ENCODE data around the gene EPS8L1. TPM values are rescaled to one million over a fixed set of nuclear protein-coding genes. Genes with fewer than 3 reads are reported as not detected.
"Not testable (repeated sequence)": the region's sequence is repeated elsewhere in the genome, so short reads cannot be mapped to it uniquely, and the experiment has no call there.

The EPS8L1 gene
- total RNA-seq, 1 experiment from 2014 or later, result 75.8 TPM

DNA sequence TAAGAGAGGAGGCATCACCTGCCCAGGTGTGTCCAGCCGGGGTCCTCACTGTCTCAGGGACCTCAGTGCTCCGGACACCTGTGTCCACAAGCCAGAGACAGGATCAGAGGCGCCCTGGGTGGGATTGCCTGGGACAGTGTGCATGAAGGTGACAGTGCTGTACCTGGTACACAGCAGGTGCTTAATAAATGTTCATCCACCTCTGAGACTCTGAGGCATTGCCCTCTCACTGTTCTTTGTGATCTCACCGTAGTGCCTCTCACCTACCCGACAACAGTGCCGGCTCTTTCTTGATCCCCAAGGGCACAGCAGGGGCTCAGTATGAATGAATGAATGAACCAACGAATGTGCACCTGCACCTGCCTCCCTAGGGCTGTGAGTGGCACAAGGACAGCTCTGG, 21.9 kb upstream of the EPS8L1 start:
- Histone ChIP-seq H2AFZ (ENCODE audit: low read length) (no peak overlapping the region), H3K4me3 (ENCODE audit: low read length) (no peak overlapping the region), H3K79me2 (ENCODE audit: low read length) (peaks cover 13% of the 10 kb centered on the region; the same call in 1 of the 2 replicates), H3K27me3 (ENCODE audit: low read length) (no peaks in the 10 kb centered on the region), H3K27ac (ENCODE audit: low read length) (no peak overlapping the region), H3K9me2 (replicated peaks; ENCODE audit: low read length) (no peaks in the 10 kb centered on the region), H3K4me2 (ENCODE audit: low read length) (no peak overlapping the region), H3K36me3 (ENCODE audit: low read depth, low read length) (peaks cover 53% of the 10 kb centered on the region), H3F3A (ENCODE audit: low read length, unreplicated experiment) (no peaks in the 10 kb centered on the region), H3K9ac (ENCODE audit: low read length) (no peak overlapping the region), H3K9me3 (ENCODE audit: low read length) (no peaks in the 10 kb centered on the region), H4K20me1 (ENCODE audit: low read length) (no peaks in the 10 kb centered on the region; the same call in 1 of the 2 replicates), H3K4me1 (ENCODE audit: insufficient read depth, low read length) (no peaks in the 10 kb centered on the region)
- POLR2A ChIA-PET (ENCODE audit: unreplicated experiment), result no interaction called here
- ATAC-seq, result no peak
- no peak for DNase-seq
- BruUV-seq (replicated peaks), result no TSS peak
- intact Hi-C loops (cut with micrococcal nuclease), result no loop called here
- CTCF ChIA-PET, result no interaction called here
- no peak for TF ChIP-seq EZH2phosphoT487 (IDR thresholded peaks at IDR 0.05; ENCODE audit: borderline replicate concordance, low read length)
- TF ChIP-seq EZH2 (IDR thresholded peaks at IDR 0.05; ENCODE audit: low read length, unreplicated experiment), result no peak
- TF ChIP-seq, protein P1, sequence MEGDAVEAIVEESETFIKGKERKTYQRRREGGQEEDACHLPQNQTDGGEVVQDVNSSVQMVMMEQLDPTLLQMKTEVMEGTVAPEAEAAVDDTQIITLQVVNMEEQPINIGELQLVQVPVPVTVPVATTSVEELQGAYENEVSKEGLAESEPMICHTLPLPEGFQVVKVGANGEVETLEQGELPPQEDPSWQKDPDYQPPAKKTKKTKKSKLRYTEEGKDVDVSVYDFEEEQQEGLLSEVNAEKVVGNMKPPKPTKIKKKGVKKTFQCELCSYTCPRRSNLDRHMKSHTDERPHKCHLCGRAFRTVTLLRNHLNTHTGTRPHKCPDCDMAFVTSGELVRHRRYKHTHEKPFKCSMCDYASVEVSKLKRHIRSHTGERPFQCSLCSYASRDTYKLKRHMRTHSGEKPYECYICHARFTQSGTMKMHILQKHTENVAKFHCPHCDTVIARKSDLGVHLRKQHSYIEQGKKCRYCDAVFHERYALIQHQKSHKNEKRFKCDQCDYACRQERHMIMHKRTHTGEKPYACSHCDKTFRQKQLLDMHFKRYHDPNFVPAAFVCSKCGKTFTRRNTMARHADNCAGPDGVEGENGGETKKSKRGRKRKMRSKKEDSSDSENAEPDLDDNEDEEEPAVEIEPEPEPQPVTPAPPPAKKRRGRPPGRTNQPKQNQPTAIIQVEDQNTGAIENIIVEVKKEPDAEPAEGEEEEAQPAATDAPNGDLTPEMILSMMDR (conservative IDR thresholded peaks at IDR 0.05; ENCODE audit: low read depth, low read length), result no peak

DNA sequence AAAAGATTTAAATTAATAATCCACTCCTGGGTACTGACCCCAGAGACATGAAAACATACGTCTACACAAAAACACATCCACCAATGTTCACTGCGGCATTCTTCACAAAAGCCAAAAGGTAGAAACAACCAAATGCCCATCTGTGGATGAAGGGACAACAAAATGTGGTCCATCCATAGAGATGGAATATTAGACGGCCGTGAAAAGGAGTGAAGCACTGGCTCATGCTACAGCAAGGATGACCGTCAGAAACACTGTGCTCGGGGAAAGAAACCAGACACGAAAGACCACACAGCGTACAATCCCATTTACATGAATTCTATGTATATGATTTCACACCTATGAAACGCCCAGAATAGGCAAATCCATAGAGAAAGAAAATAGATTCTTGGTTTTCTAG, 18.8 kb upstream of the EPS8L1 start:
- Histone ChIP-seq H3K9ac (ENCODE audit: low read length) (no peak overlapping the region), H3K4me1 (ENCODE audit: insufficient read depth, low read length) (peaks cover 6% of the 10 kb centered on the region), H3K36me3 (ENCODE audit: low read depth, low read length) (peaks cover 50% of the 10 kb centered on the region), H3K27me3 (ENCODE audit: low read length) (no peaks in the 10 kb centered on the region), H3K79me2 (ENCODE audit: low read length) (peaks cover 32% of the 10 kb centered on the region), H2AFZ (ENCODE audit: low read length) (no peak overlapping the region), H3K4me3 (ENCODE audit: low read length) (no peak overlapping the region), H3K9me3 (ENCODE audit: low read length) (no peaks in the 10 kb centered on the region), H3K27ac (ENCODE audit: low read length) (no peak overlapping the region), H3K9me2 (replicated peaks; ENCODE audit: low read length) (no peaks in the 10 kb centered on the region), H4K20me1 (ENCODE audit: low read length) (peaks cover under 1% of the 10 kb centered on the region; the same call in 1 of the 2 replicates), H3F3A (ENCODE audit: low read length, unreplicated experiment) (no peaks in the 10 kb centered on the region), H3K4me2 (ENCODE audit: low read length) (no peak overlapping the region)
- intact Hi-C loops (cut with micrococcal nuclease), result no loop called here
- no peak for ATAC-seq
- TF ChIP-seq, protein P1 (conservative IDR thresholded peaks at IDR 0.05; ENCODE audit: low read depth, low read length), result no peak
- TF ChIP-seq EZH2 (IDR thresholded peaks at IDR 0.05; ENCODE audit: low read length, unreplicated experiment) (no peak), EZH2phosphoT487 (IDR thresholded peaks at IDR 0.05; ENCODE audit: borderline replicate concordance, low read length) (no peak)
- POLR2A ChIA-PET (ENCODE audit: unreplicated experiment), result no interaction called here
- BruUV-seq (replicated peaks), result no TSS peak
- DNase-seq, result no peak
- CTCF ChIA-PET, result no interaction called here

DNA sequence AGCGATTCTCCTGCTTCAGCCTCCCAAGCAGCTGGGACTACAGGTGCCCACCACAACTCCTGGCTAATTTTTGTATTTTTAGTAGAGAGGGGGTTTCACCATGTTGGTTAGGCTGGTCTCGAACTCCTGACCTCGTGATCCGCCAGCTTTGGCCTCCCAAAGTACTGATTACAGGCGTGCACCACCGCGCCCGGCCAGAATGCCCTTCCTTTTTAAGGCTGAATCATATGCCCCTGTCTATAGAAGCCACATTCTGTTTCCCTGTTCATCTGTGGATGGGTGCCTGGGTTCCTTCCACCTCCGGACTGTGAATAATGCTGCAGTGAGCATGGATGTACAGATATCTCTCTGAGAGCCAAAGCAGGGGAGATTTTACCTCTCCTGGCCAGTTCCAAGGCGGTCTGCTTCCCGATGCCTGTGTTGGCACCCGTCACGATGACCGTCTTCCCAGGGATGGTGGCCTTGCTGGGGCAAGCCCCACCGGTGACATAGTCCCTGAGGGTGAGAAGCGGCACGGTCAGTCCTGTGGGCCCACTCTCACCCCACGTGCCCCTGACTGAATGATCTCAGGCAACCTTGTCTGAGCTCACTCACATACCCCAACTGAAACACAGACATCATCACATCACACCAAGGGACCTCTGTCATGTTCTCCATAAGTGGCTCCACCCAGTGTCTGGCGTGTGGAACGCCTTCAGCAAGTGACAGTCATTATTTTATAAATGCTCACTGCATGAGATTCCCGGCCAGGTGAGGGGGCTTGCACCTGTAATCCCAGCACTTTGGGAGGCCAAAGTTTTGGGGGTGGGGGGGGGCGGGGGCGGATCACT, 16.7 kb upstream of the EPS8L1 start:
- no TSS peak for BruUV-seq (replicated peaks)
- H3K27me3 ChIP-seq (ENCODE audit: low read length), result no peaks in the 10 kb centered on the region
- ATAC-seq (no peak), DNase-seq (no peak)
- H3K36me3 ChIP-seq (ENCODE audit: low read depth, low read length), result peaks cover 37% of the 10 kb centered on the region
- peaks cover 12% of the 10 kb centered on the region for H3K4me1 ChIP-seq (ENCODE audit: insufficient read depth, low read length)
- TF ChIP-seq, protein P1 (conservative IDR thresholded peaks at IDR 0.05; ENCODE audit: low read depth, low read length), result peak; percentile 28
- TF ChIP-seq EZH2 (IDR thresholded peaks at IDR 0.05; ENCODE audit: low read length, unreplicated experiment), result no peak
- POLR2A ChIA-PET (ENCODE audit: unreplicated experiment), result interaction anchor here (0.7 kb wide), 1 partner anchor 560 kb away, joined by 7 read pairs; no protein-coding TSS in a partner anchor
- CTCF ChIA-PET, result no interaction called here
- no peak overlapping the region for H2AFZ ChIP-seq (ENCODE audit: low read length)
- H3K4me3 ChIP-seq (ENCODE audit: low read length), result no peak overlapping the region
- intact Hi-C loops (cut with micrococcal nuclease), result no loop called here
- no peaks in the 10 kb centered on the region for H3F3A ChIP-seq (ENCODE audit: low read length, unreplicated experiment)
- H4K20me1 ChIP-seq (ENCODE audit: low read length), result peaks cover 4% of the 10 kb centered on the region; the same call in 1 of the 2 replicates
- H3K9ac ChIP-seq (ENCODE audit: low read length), result no peak overlapping the region
- H3K9me3 ChIP-seq (ENCODE audit: low read length), result no peaks in the 10 kb centered on the region
- no peaks in the 10 kb centered on the region for H3K9me2 ChIP-seq (replicated peaks; ENCODE audit: low read length)
- H3K27ac ChIP-seq (ENCODE audit: low read length), result no peak overlapping the region
- H3K4me2 ChIP-seq (ENCODE audit: low read length), result no peak overlapping the region
- peaks cover 38% of the 10 kb centered on the region for H3K79me2 ChIP-seq (ENCODE audit: low read length)

DNA sequence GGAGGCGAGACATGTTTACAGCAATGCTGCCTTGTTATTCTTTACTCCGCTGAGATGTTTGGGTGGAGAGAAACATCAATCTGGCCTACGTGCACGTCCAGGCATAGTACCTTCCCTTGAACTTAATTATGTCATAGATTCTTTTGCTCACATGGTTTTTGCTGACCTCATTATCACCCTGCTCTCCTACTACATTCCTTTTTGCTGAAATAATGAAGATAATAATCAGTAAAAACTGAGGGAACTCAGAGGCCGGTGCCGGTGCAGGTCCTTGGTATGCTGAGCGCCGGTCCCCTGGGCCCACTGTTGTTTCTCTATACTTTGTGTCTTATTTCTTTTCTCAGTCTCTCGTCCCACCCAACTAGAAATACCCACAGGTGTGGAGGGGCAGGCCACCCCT, 15.4 kb upstream of the EPS8L1 start:
- intact Hi-C loops (cut with micrococcal nuclease), result loop anchor here (5.0 kb wide), 1 partner anchor 57 kb away; the partner anchor contains the start of gene PPP1R12C
- POLR2A ChIA-PET (ENCODE audit: unreplicated experiment), result not testable (repeated sequence)

More for the DNA sequence above, 15.4 kb upstream of the EPS8L1 start:
- H3K9me3 ChIP-seq (ENCODE audit: low read length); H3K9me2 ChIP-seq (replicated peaks; ENCODE audit: low read length); H2AFZ ChIP-seq (ENCODE audit: low read length); H3F3A ChIP-seq (ENCODE audit: low read length, unreplicated experiment); ATAC-seq; H4K20me1 ChIP-seq (ENCODE audit: low read length); H3K9ac ChIP-seq (ENCODE audit: low read length); CTCF ChIA-PET; H3K4me3 ChIP-seq (ENCODE audit: low read length); H3K27ac ChIP-seq (ENCODE audit: low read length); H3K27me3 ChIP-seq (ENCODE audit: low read length); H3K4me2 ChIP-seq (ENCODE audit: low read length); DNase-seq: not testable (repeated sequence)
- H3K79me2 ChIP-seq (ENCODE audit: low read length), result peaks cover 37% of the 10 kb centered on the region
- peaks cover 32% of the 10 kb centered on the region for H3K36me3 ChIP-seq (ENCODE audit: low read depth, low read length)
- H3K4me1 ChIP-seq (ENCODE audit: insufficient read depth, low read length), result peaks cover 12% of the 10 kb centered on the region
- BruUV-seq (replicated peaks), result TSS peak; percentile 9
